Measurements from ENCODE around the gene YRDC. TPM values are rescaled to one million over a fixed set of nuclear protein-coding genes. Genes with fewer than 3 reads are reported as not detected.

The YRDC gene
- total and polyA plus RNA-seq, 2 of the 13 experiments (the other 11 are each of a cell fraction or from before 2014, with no cell fraction given) = 27.5 to 29.2 TPM

DNA sequence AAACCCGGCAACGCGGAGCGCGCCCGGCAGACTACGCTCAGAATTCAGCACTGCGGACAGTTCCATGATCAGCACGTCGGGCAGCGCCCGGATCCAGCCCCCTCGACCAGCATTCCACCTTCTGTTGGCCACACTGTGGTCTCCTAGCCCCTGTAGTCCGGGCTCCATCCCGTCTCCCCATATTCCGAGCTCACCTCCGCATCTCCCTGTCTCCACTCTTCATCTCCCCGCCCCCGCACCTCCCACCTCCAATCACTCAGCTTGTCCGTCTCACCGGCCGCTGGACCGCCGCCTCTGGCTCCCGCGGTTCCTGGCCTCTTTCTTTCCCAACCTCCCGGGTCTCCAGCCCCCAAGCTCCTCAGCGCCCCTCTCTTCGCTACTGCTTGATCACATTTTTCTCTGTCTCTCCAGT is 43.6 kb downstream of the YRDC start:
- peaks cover 6% of the 10 kb centered on the region; the same call in 1 of the 2 replicates for H3K4me1 ChIP-seq (ENCODE audit: insufficient read depth, low read length)
- no peak overlapping the region for H3K27ac ChIP-seq (ENCODE audit: extremely low read length, insufficient read depth, low read length)
- H3K36me3 ChIP-seq (replicated peaks in 1 of 2; ENCODE audit: control insufficient read depth in 1 of 2, insufficient read depth in 2 of 2, low read length in 2 of 2) = no peaks in the 10 kb centered on the region
- ATAC-seq (peak; percentile 86), DNase-seq (ENCODE audit: low spot score) (peak; percentile 31), FAIRE-seq (no peak)
- no peaks in the 10 kb centered on the region for H3K79me2 ChIP-seq (ENCODE audit: insufficient read depth, low read length)
- intact Hi-C loops (cut with micrococcal nuclease; ENCODE audit: unreplicated experiment) (no loop called here), in situ Hi-C loops (cut with HindIII; ENCODE audit: extremely low pct_ligation_motif_present, low pct_unique_long_range_greater_than_20kb) (no loop called here)
- H3K27me3 ChIP-seq (ENCODE audit: control insufficient read depth in 1 of 2, insufficient read depth in 2 of 2, low read length in 2 of 2) = peaks cover 0 to 45% of the 10 kb centered on the region in 2 experiments; a peak in 4 of 5 replicates
- ChIA-PET CTCF (ENCODE audit: low intra/inter-chr PET ratio, low total read pairs) (no interaction called here), POLR2A (no interaction called here)
- WGBS (ENCODE audit: low lambda C conversion rate) = 33% methylated on average over 20 of the region's 29 CpGs
- H3K4me2 ChIP-seq (ENCODE audit: low read depth, low read length) = no peak overlapping the region
- H3K9me3 ChIP-seq (ENCODE audit: low read length) = no peaks in the 10 kb centered on the region
- H3K9ac ChIP-seq (ENCODE audit: insufficient read depth, low read depth, low read length) = no peak overlapping the region
- BruUV-seq (replicated peaks) = no TSS peak
- no peak overlapping the region for H2AFZ ChIP-seq (ENCODE audit: low read length)
- H4K20me1 ChIP-seq (ENCODE audit: insufficient read depth, low read length) = no peaks in the 10 kb centered on the region
- H3K4me3 ChIP-seq (replicated peaks in 1 of 3; ENCODE audit: insufficient read depth in 1 of 3, low read depth in 2 of 3, low read length in 3 of 3) = no peak overlapping the region
- 0 out of 2 replicates have a peak, but pooled peaks have one; percentile 33 for TF ChIP-seq MTA1 (CRISPR knock-in tag; IDR thresholded peaks at IDR 0.05; ENCODE audit: borderline replicate concordance)
- TF ChIP-seq ZKSCAN8 (CRISPR knock-in tag; IDR thresholded peaks at IDR 0.05; ENCODE audit: borderline replicate concordance) = peak; percentile 92
- TF ChIP-seq ATF7 (IDR thresholded peaks at IDR 0.05) = no peak
- 0 out of 2 replicates have a peak, but pooled peaks have one; percentile 49 for TF ChIP-seq ATF7 (CRISPR knock-in tag; IDR thresholded peaks at IDR 0.05)
- TF ChIP-seq SOX13 (IDR thresholded peaks at IDR 0.05) = no peak
- TF ChIP-seq SOX13 (CRISPR knock-in tag; conservative IDR thresholded peaks at IDR 0.05 in 1 of 2, IDR thresholded peaks at IDR 0.05 in 1 of 2) = peak in 1 of 2 experiments; percentile 87; a peak in 2 of 4 replicates
- TF ChIP-seq, protein P1, sequence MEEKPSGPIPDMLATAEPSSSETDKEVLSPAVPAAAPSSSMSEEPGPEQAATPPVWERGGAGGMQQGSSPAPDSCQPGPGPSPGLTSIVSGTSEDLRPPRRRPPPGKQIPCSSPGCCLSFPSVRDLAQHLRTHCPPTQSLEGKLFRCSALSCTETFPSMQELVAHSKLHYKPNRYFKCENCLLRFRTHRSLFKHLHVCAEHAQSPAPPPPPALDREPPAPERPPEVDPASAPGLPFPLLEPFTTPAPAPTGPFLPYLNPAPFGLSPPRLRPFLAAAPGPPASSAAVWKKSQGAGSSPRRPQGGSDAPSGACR (CRISPR knock-in tag; IDR thresholded peaks at IDR 0.05) = peak; percentile 99
- TF ChIP-seq, protein P2, sequence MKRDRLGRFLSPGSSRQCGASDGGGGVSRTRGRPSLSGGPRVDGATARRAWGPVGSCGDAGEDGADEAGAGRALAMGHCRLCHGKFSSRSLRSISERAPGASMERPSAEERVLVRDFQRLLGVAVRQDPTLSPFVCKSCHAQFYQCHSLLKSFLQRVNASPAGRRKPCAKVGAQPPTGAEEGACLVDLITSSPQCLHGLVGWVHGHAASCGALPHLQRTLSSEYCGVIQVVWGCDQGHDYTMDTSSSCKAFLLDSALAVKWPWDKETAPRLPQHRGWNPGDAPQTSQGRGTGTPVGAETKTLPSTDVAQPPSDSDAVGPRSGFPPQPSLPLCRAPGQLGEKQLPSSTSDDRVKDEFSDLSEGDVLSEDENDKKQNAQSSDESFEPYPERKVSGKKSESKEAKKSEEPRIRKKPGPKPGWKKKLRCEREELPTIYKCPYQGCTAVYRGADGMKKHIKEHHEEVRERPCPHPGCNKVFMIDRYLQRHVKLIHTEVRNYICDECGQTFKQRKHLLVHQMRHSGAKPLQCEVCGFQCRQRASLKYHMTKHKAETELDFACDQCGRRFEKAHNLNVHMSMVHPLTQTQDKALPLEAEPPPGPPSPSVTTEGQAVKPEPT (CRISPR knock-in tag; IDR thresholded peaks at IDR 0.05; ENCODE audit: low read depth) = peak; percentile 90
- no peak for TF ChIP-seq ZKSCAN1 (IDR thresholded peaks at IDR 0.05; ENCODE audit: low read length)
- peak; percentile 92; the same call in 1 of the 2 replicates for TF ChIP-seq KDM3A (CRISPR knock-in tag; IDR thresholded peaks at IDR 0.05; ENCODE audit: low read depth)
- TF ChIP-seq PLRG1 (conservative IDR thresholded peaks at IDR 0.05) = no peak
- TF ChIP-seq ZNF362 (CRISPR knock-in tag; IDR thresholded peaks at IDR 0.05; ENCODE audit: borderline replicate concordance) = peak; percentile 32; the same call in 1 of the 2 replicates
- no peak for TF ChIP-seq CREB1 (IDR thresholded peaks at IDR 0.05)
- TF ChIP-seq CREB1 (CRISPR knock-in tag; IDR thresholded peaks at IDR 0.05) = no peak
- TF ChIP-seq, protein P3, sequence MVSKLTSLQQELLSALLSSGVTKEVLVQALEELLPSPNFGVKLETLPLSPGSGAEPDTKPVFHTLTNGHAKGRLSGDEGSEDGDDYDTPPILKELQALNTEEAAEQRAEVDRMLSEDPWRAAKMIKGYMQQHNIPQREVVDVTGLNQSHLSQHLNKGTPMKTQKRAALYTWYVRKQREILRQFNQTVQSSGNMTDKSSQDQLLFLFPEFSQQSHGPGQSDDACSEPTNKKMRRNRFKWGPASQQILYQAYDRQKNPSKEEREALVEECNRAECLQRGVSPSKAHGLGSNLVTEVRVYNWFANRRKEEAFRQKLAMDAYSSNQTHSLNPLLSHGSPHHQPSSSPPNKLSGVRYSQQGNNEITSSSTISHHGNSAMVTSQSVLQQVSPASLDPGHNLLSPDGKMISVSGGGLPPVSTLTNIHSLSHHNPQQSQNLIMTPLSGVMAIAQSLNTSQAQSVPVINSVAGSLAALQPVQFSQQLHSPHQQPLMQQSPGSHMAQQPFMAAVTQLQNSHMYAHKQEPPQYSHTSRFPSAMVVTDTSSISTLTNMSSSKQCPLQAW (CRISPR knock-in tag; IDR thresholded peaks at IDR 0.05) = no peak
- peak; percentile 89 for TF ChIP-seq ETV5 (CRISPR knock-in tag; IDR thresholded peaks at IDR 0.05; ENCODE audit: borderline replicate concordance)
- no peak for TF ChIP-seq MED8 (CRISPR knock-in tag; IDR thresholded peaks at IDR 0.05; ENCODE audit: insufficient replicate concordance)
- peak; percentile 98 for TF ChIP-seq NFKBIZ (CRISPR knock-in tag; IDR thresholded peaks at IDR 0.05)
- TF ChIP-seq EZH2 (conservative IDR thresholded peaks at IDR 0.05; ENCODE audit: low read depth, low read length) = 0 out of 2 replicates have a peak, but pooled peaks have one; percentile 54
- no peak for TF ChIP-seq HNRNPLL (IDR thresholded peaks at IDR 0.05; ENCODE audit: low read depth, low read length, poor library complexity, severe bottlenecking)

All from HepG2 (cell line).